ENCODE results near the gene LUC7L. TPM values are rescaled to one million over a fixed set of nuclear protein-coding genes. Genes with fewer than 3 reads are reported as not detected.

The LUC7L gene
- total RNA-seq, 1 experiment from 2014 or later, result 79.3 TPM

DNA sequence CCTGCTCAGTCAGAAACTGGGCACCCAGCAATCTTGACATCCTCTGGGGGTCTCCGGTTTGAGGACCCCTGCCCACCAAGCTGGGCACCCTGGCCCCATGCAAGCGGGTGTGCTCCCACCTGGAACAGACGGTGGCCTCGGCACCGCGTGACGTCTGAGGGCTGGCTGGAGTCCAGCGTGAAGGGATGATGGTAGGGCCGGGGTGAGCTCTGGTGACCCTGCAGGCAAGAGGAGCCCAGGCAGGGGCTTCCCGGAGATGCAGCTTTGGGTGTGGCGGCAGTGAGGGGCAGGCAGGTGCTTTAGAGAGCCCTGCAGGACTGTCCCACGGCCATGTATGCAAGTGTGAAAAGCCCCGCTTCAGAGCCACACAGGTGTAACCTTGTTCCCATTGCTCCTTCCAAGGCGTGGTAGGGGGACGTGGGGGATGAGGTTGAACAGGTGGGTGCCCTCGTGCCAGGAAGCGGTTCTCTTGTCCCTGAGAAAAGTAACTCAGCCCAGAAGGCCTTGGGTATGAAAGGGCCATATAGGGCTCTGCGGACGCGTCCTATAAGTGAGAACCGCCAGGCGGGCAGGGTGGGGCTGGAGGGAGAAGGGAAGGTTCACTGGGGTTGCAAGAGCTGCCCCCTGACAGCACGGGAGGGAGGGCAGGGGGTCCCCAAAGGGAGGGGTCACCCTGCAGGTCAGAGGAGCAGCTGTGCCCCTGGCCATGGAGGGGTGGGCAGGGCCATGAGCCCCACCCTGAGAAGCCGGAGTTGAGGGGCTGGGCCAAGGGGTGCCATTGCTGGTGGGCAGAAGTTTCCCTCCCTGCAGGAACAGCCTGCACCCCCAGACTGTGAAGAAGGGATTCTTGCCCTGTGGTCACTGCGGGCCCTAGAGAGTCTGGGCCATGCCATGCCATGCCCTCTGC, 37.3 kb upstream of the LUC7L start:
- Mint-ChIP-seq H3K27me3 (ENCODE audit: unreplicated experiment) (peaks cover 2% of the 10 kb centered on the region), H3K4me1 (ENCODE audit: low read depth, unreplicated experiment) (peaks cover 27% of the 10 kb centered on the region), H3K27ac (ENCODE audit: unreplicated experiment) (peak overlapping the region; percentile 43), H3K4me3 (ENCODE audit: low read depth, unreplicated experiment) (peak overlapping the region; percentile 39), H3K9me3 (ENCODE audit: low read depth, unreplicated experiment) (no peaks in the 10 kb centered on the region), H3K36me3 (ENCODE audit: insufficient read depth, unreplicated experiment) (peaks cover 51% of the 10 kb centered on the region)
- BruUV-seq (replicated peaks), result no TSS peak
- CTCF ChIA-PET, result interaction anchor here (0.6 to 1.4 kb wide), 3 partner anchors 86 to 96 kb away, joined by 3 to 4 read pairs (median 3); no protein-coding TSS in a partner anchor
- intact Hi-C loops (cut with micrococcal nuclease; ENCODE audit: unreplicated experiment), result no loop called here
- no peak for TF ChIP-seq CTCF (IDR thresholded peaks at IDR 0.05; ENCODE audit: unreplicated experiment)
- DNase-seq, result no peak

- Mint-ChIP-seq H3K4me1 (ENCODE audit: low read depth, unreplicated experiment) (peaks cover 27% of the 10 kb centered on the region), H3K36me3 (ENCODE audit: insufficient read depth, unreplicated experiment) (peaks cover 51% of the 10 kb centered on the region), H3K27me3 (ENCODE audit: unreplicated experiment) (no peaks in the 10 kb centered on the region), H3K4me3 (ENCODE audit: low read depth, unreplicated experiment) (peak overlapping the region; percentile 39), H3K27ac (ENCODE audit: unreplicated experiment) (peak overlapping the region; percentile 43), H3K9me3 (ENCODE audit: low read depth, unreplicated experiment) (no peaks in the 10 kb centered on the region)
- no peak for DNase-seq
- CTCF ChIA-PET, result interaction anchor here (1.2 to 1.4 kb wide), 2 partner anchors 87 to 96 kb away, joined by 3 to 4 read pairs; no protein-coding TSS in a partner anchor
- TF ChIP-seq CTCF (IDR thresholded peaks at IDR 0.05; ENCODE audit: unreplicated experiment), result no peak
- TSS peak; percentile 64 for BruUV-seq (replicated peaks)
- intact Hi-C loops (cut with micrococcal nuclease; ENCODE audit: unreplicated experiment), result no loop called here
These were observed 36.5 kb upstream of the LUC7L start for GRCh38 chr16:265711-266110.

GRCh38 chr16:265002-265529, 35.8 kb upstream of the LUC7L start:
- CTCF ChIA-PET, result interaction anchor here (0.6 to 1.4 kb wide), 3 partner anchors 13 to 97 kb away, joined by 3 to 4 read pairs (median 3); no protein-coding TSS in a partner anchor
- Mint-ChIP-seq H3K4me3 (ENCODE audit: low read depth, unreplicated experiment) (no peak overlapping the region), H3K9me3 (ENCODE audit: low read depth, unreplicated experiment) (no peaks in the 10 kb centered on the region), H3K27ac (ENCODE audit: unreplicated experiment) (no peak overlapping the region), H3K36me3 (ENCODE audit: insufficient read depth, unreplicated experiment) (peaks cover 58% of the 10 kb centered on the region), H3K4me1 (ENCODE audit: low read depth, unreplicated experiment) (peaks cover 27% of the 10 kb centered on the region), H3K27me3 (ENCODE audit: unreplicated experiment) (no peaks in the 10 kb centered on the region)
- BruUV-seq (replicated peaks), result no TSS peak
- DNase-seq, result no peak
- no peak for TF ChIP-seq CTCF (IDR thresholded peaks at IDR 0.05; ENCODE audit: unreplicated experiment)
- intact Hi-C loops (cut with micrococcal nuclease; ENCODE audit: unreplicated experiment), result no loop called here

DNA sequence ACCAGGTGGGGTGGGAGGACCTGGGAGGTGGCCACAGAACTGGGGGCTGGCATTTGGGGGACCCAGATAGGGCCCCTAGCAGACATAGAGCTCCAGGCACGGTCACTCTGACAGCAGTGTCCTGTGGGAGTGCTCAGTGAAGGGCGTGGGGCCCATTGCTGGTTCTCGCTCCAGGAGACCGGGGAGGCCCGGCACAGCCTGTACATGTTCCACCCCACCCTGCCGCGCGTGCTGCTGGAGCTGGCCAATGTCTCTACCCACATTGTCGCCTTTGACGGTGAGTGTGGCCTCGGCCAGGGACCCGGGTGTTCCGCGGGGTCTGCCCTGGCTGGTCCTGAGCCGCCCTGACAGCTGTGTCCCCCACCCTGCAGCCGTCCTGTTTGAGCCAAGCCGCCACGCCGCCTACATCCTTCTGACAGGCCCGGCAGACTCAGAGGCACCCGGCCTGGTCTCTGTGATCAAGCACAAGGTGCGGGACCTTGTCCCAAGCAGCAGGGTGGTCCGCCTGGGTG, 35.2 kb upstream of the LUC7L start:
- Mint-ChIP-seq H3K27me3 (ENCODE audit: unreplicated experiment) (no peaks in the 10 kb centered on the region), H3K4me1 (ENCODE audit: low read depth, unreplicated experiment) (peaks cover 27% of the 10 kb centered on the region), H3K36me3 (ENCODE audit: insufficient read depth, unreplicated experiment) (peaks cover 59% of the 10 kb centered on the region), H3K9me3 (ENCODE audit: low read depth, unreplicated experiment) (no peaks in the 10 kb centered on the region), H3K4me3 (ENCODE audit: low read depth, unreplicated experiment) (no peak overlapping the region), H3K27ac (ENCODE audit: unreplicated experiment) (no peak overlapping the region)
- DNase-seq, result no peak
- no TSS peak for BruUV-seq (replicated peaks)
- TF ChIP-seq CTCF (IDR thresholded peaks at IDR 0.05; ENCODE audit: unreplicated experiment), result no peak
- intact Hi-C loops (cut with micrococcal nuclease; ENCODE audit: unreplicated experiment), result no loop called here
- CTCF ChIA-PET, result interaction anchor here (0.6 to 0.7 kb wide), 2 partner anchors 12 to 14 kb away, joined by 3 read pairs; no protein-coding TSS in a partner anchor

All from Calu3 (cell line).